ENCODE data around the gene RGS19. TPM values are rescaled to one million over a fixed set of nuclear protein-coding genes. Genes with fewer than 3 reads are reported as not detected.
A peak's percentile ranks its signal among the peaks of the same experiment; 100 is the strongest.

RGS19 gene
- total RNA-seq, 2 experiments from 2014 or later = 43.2 to 44.4 TPM

- H3K27me3 Mint-ChIP-seq = no peaks in the 10 kb centered on the region
- H3K27ac Mint-ChIP-seq = peak overlapping the region; percentile 69
- ChIA-PET POLR2A (interaction anchor here (0.6 to 1.9 kb wide), 5 partner anchors 16 to 366 kb away, joined by 3 to 4 read pairs (median 3); partner anchors contain the start of genes OPRL1, PRPF6 and RGS19), CTCF (interaction anchor here (0.6 to 1.8 kb wide), 8 partner anchors 13 to 526 kb away, joined by 3 to 14 read pairs (median 4); partner anchors contain the start of genes OPRL1, PRPF6, PTK6 and RGS19)
- H3K4me1 Mint-ChIP-seq (ENCODE audit: low read depth) = peaks cover 42% of the 10 kb centered on the region
- H3K4me3 Mint-ChIP-seq = peak overlapping the region; percentile 85
- DNase-seq = peak; percentile 55
- no peaks in the 10 kb centered on the region for H3K9me3 Mint-ChIP-seq
- H3K36me3 Mint-ChIP-seq = no peaks in the 10 kb centered on the region
- intact Hi-C loops (cut with micrococcal nuclease) = loop anchor here (1.0 to 10.0 kb wide), 5 partner anchors 15 to 529 kb away; partner anchors contain the start of genes DNAJC5, PTK6 and UCKL1
These were observed 15.8 kb downstream of the RGS19 start for GRCh38 chr20:64063389-64064144.

GRCh38 chr20:64062596-64063388 is 16.5 kb downstream of the RGS19 start, which contains the start of gene TCEA2:
Gene TCEA2, plus strand, starts transcription at chr20:64063198. Its CDS starts 115 bp downstream, at chr20:64063313.
- intact Hi-C loops (cut with micrococcal nuclease) = loop anchor here (1.0 to 10.0 kb wide), 6 partner anchors 16 to 528 kb away; partner anchors contain the start of genes DNAJC5, PTK6 and UCKL1
- Mint-ChIP-seq H3K9me3 (no peaks in the 10 kb centered on the region), H3K4me1 (ENCODE audit: low read depth) (peaks cover 44% of the 10 kb centered on the region), H3K4me3 (peak within 1 kb of the TSS; percentile 85), H3K36me3 (no peaks in the 10 kb centered on the region), H3K27ac (peak within 1 kb of the TSS; percentile 69), H3K27me3 (no peaks in the 10 kb centered on the region)
- DNase-seq = peak; percentile 97
- POLR2A ChIA-PET = interaction anchor here (0.6 to 1.9 kb wide), 6 partner anchors 9 to 366 kb away, joined by 3 to 4 read pairs (median 3); partner anchors contain the start of genes OPRL1, PRPF6 and RGS19
- CTCF ChIA-PET = interaction anchor here (0.5 to 1.8 kb wide), 9 partner anchors 14 to 1160 kb away, joined by 3 to 14 read pairs (median 4); partner anchors contain the start of genes PRPF6 and PTK6

- POLR2A ChIA-PET = interaction anchor here (0.7 to 1.9 kb wide), 5 partner anchors 9 to 82 kb away, joined by 3 to 4 read pairs (median 3); partner anchors contain the start of genes OPRL1, PRPF6 and RGS19
- H3K4me1 Mint-ChIP-seq (ENCODE audit: low read depth) = peaks cover 45% of the 10 kb centered on the region
- H3K4me3 Mint-ChIP-seq = peak overlapping the region; percentile 85
- no peaks in the 10 kb centered on the region for H3K9me3 Mint-ChIP-seq
- H3K27me3 Mint-ChIP-seq = no peaks in the 10 kb centered on the region
- DNase-seq = no peak
- no peak overlapping the region for H3K27ac Mint-ChIP-seq
- H3K36me3 Mint-ChIP-seq = no peaks in the 10 kb centered on the region
- intact Hi-C loops (cut with micrococcal nuclease) = loop anchor here (1.0 to 10.0 kb wide), 4 partner anchors 63 to 527 kb away; partner anchors contain the start of genes DNAJC5 and PTK6
- CTCF ChIA-PET = interaction anchor here (0.6 to 1.8 kb wide), 8 partner anchors 14 to 524 kb away, joined by 3 to 14 read pairs (median 4); partner anchors contain the start of genes PRPF6 and PTK6
These were observed 17.1 kb downstream of the RGS19 start for GRCh38 chr20:64062276-64062595.

- peak overlapping the region; percentile 39 for H3K27ac Mint-ChIP-seq
- no peaks in the 10 kb centered on the region for H3K36me3 Mint-ChIP-seq
- H3K9me3 Mint-ChIP-seq = no peaks in the 10 kb centered on the region
- intact Hi-C loops (cut with micrococcal nuclease) = no loop called here
- H3K4me1 Mint-ChIP-seq (ENCODE audit: low read depth) = peaks cover 14% of the 10 kb centered on the region
- CTCF ChIA-PET = interaction anchor here (1.0 to 5.8 kb wide), 3 partner anchors 20 to 79 kb away, joined by 3 to 38 read pairs (median 28); partner anchors contain the start of genes C20orf204, OPRL1, PRPF6 and RGS19
- peak overlapping the region; percentile 55 for H3K4me3 Mint-ChIP-seq
- POLR2A ChIA-PET = interaction anchor here (0.6 kb wide), 1 partner anchor 79 kb away, joined by 3 read pairs; the partner anchor contains the start of gene SAMD10
- no peak for DNase-seq
- peaks cover 10% of the 10 kb centered on the region for H3K27me3 Mint-ChIP-seq
These were observed 20.8 kb downstream of the RGS19 start for GRCh38 chr20:64058536-64058935.

- DNase-seq = peak; percentile 88
- peaks cover 14% of the 10 kb centered on the region for H3K4me1 Mint-ChIP-seq (ENCODE audit: low read depth)
- peak overlapping the region; percentile 55 for H3K4me3 Mint-ChIP-seq
- no peaks in the 10 kb centered on the region for H3K36me3 Mint-ChIP-seq
- peaks cover 15% of the 10 kb centered on the region for H3K27me3 Mint-ChIP-seq
- no peaks in the 10 kb centered on the region for H3K9me3 Mint-ChIP-seq
- ChIA-PET CTCF (interaction anchor here (0.6 to 5.8 kb wide), 14 partner anchors 8 to 520 kb away, joined by 3 to 38 read pairs (median 3); partner anchors contain the start of genes C20orf204, OPRL1, PRPF6 and RGS19), POLR2A (interaction anchor here (0.6 to 1.5 kb wide), 5 partner anchors 19 to 186 kb away, joined by 3 to 5 read pairs (median 4); partner anchors contain the start of genes PRPF6 and SAMD10)
- intact Hi-C loops (cut with micrococcal nuclease) = loop anchor here (1.0 kb wide), 1 partner anchor 19 kb away; no protein-coding TSS in a partner anchor
- peak overlapping the region; percentile 39 for H3K27ac Mint-ChIP-seq
These were observed 21.5 kb downstream of the RGS19 start for GRCh38 chr20:64057628-64058498.

- intact Hi-C loops (cut with micrococcal nuclease) = loop anchor here (1.0 kb wide), 1 partner anchor 18 kb away; no protein-coding TSS in a partner anchor
- no peak for DNase-seq
- Mint-ChIP-seq H3K27me3 (peaks cover 18% of the 10 kb centered on the region), H3K9me3 (no peaks in the 10 kb centered on the region), H3K4me3 (peak overlapping the region; percentile 55), H3K4me1 (ENCODE audit: low read depth) (peaks cover 14% of the 10 kb centered on the region), H3K27ac (no peak overlapping the region), H3K36me3 (no peaks in the 10 kb centered on the region)
- ChIA-PET CTCF (interaction anchor here (0.6 to 5.8 kb wide), 13 partner anchors 8 to 519 kb away, joined by 3 to 38 read pairs (median 3); partner anchors contain the start of genes C20orf204, OPRL1, PRPF6 and SAMD10), POLR2A (interaction anchor here (0.6 to 1.5 kb wide), 4 partner anchors 18 to 185 kb away, joined by 3 to 5 read pairs (median 4); partner anchors contain the start of gene PRPF6)
These were observed 22.3 kb downstream of the RGS19 start for GRCh38 chr20:64056889-64057627.

- Mint-ChIP-seq H3K27me3 (peaks cover 23% of the 10 kb centered on the region), H3K4me1 (ENCODE audit: low read depth) (peaks cover 14% of the 10 kb centered on the region), H3K4me3 (no peak overlapping the region), H3K9me3 (no peaks in the 10 kb centered on the region), H3K27ac (no peak overlapping the region), H3K36me3 (no peaks in the 10 kb centered on the region)
- ChIA-PET POLR2A (interaction anchor here (1.5 kb wide), 1 partner anchor 18 kb away, joined by 5 read pairs; no protein-coding TSS in a partner anchor), CTCF (interaction anchor here (1.5 to 5.8 kb wide), 2 partner anchors 77 to 191 kb away, joined by 3 to 28 read pairs; partner anchors contain the start of genes PRPF6, SAMD10 and TPD52L2)
- intact Hi-C loops (cut with micrococcal nuclease) = no loop called here
- DNase-seq = no peak
These were observed 22.8 kb downstream of the RGS19 start for GRCh38 chr20:64056639-64056888.

- ChIA-PET POLR2A (interaction anchor here (1.5 kb wide), 1 partner anchor 17 kb away, joined by 5 read pairs; no protein-coding TSS in a partner anchor), CTCF (interaction anchor here (1.5 to 5.8 kb wide), 2 partner anchors 76 to 191 kb away, joined by 3 to 28 read pairs; partner anchors contain the start of genes PRPF6, SAMD10 and TPD52L2)
- H3K4me3 Mint-ChIP-seq = no peak overlapping the region
- H3K36me3 Mint-ChIP-seq = no peaks in the 10 kb centered on the region
- intact Hi-C loops (cut with micrococcal nuclease) = no loop called here
- H3K9me3 Mint-ChIP-seq = no peaks in the 10 kb centered on the region
- H3K4me1 Mint-ChIP-seq (ENCODE audit: low read depth) = peaks cover 14% of the 10 kb centered on the region
- no peak for DNase-seq
- H3K27ac Mint-ChIP-seq = no peak overlapping the region
- H3K27me3 Mint-ChIP-seq = peaks cover 26% of the 10 kb centered on the region
These were observed 23.3 kb downstream of the RGS19 start for GRCh38 chr20:64055893-64056638.

- no peaks in the 10 kb centered on the region for H3K36me3 Mint-ChIP-seq
- peaks cover 32% of the 10 kb centered on the region for H3K27me3 Mint-ChIP-seq
- no peak overlapping the region for H3K27ac Mint-ChIP-seq
- ChIA-PET POLR2A (no interaction called here), CTCF (no interaction called here)
- intact Hi-C loops (cut with micrococcal nuclease) = no loop called here
- no peaks in the 10 kb centered on the region for H3K9me3 Mint-ChIP-seq
- DNase-seq = no peak
- no peak overlapping the region for H3K4me3 Mint-ChIP-seq
- peaks cover 14% of the 10 kb centered on the region for H3K4me1 Mint-ChIP-seq (ENCODE audit: low read depth)
These were observed 23.9 kb downstream of the RGS19 start for GRCh38 chr20:64055396-64055892.

Data from activated CD4-positive, alpha-beta memory T cell treated with anti-CD3 and anti-CD28 coated beads for 36 hours (primary cell).